Erythroblast (primary cell): Measurements from ENCODE around the gene FOXL3.

Experiments
- GATA1 ChIP-seq: IDR thresholded peaks from 2 replicates; pipeline ENCODE4 v1.6.1; 2011; ENCODE audit warnings: low read depth, mild to moderate bottlenecking, control low read depth, low read length, moderate library complexity
- POLR2A ChIP-seq: IDR thresholded peaks from 2 replicates; pipeline ENCODE4 v1.6.1; 2011; ENCODE audit warnings: mild to moderate bottlenecking, low read length

DNA sequence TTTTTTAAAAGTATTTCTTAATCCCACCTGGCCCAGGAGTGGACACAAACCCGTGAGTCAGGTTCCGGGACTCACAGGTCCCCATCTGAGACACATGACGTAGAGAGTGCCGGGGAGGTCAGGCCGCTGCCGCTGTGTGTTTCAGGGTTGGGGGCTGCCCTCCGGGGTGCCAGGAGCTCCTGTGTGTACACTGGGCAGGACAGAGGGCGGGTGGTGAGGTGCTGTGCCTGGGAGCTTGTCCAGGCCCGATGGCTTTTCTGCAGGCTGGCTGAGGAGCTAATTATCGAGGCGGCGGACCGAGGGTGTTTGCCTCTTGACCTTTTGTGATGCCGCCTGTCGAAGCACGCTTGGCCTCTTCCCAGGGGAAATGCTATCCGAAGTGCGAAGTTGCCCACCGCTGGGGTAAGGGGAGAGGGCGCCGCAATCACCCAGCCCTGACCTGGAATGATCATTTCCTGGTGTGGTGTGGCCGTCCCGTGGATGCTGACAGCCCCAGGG lies 42.1 kb downstream of the FOXL3 start:
- TF ChIP-seq POLR2A (no peak), GATA1 (no peak)
